ENCODE data around the gene LRRC74A.

LRRC74A gene

GRCh38 chr14:76826122-76826521 is at the start of gene LRRC74A:
TSS of gene LRRC74A (plus strand) at chr14:76826408. CDS start at chr14:76826698, 290 bp downstream.
- no peak within 1 kb of the TSS for H3K4me3 ChIP-seq (ENCODE audit: low read depth, low read length)
- DNase-seq (ENCODE audit: low read depth) = no peak
- TF ChIP-seq CTCF (IDR thresholded peaks at IDR 0.05; ENCODE audit: control insufficient read depth, extremely low read depth, insufficient read depth) = no peak

GRCh38 chr14:76776428-76777251 is 49.6 kb upstream of the LRRC74A start:
- H3K4me3 ChIP-seq (ENCODE audit: low read depth, low read length) = no peak overlapping the region
- DNase-seq (ENCODE audit: low read depth) = no peak
- no peak for TF ChIP-seq CTCF (IDR thresholded peaks at IDR 0.05; ENCODE audit: control insufficient read depth, extremely low read depth, insufficient read depth)

- no peak for DNase-seq (ENCODE audit: low read depth)
- no peak overlapping the region for H3K4me3 ChIP-seq (ENCODE audit: low read depth, low read length)
- no peak for TF ChIP-seq CTCF (IDR thresholded peaks at IDR 0.05; ENCODE audit: control insufficient read depth, extremely low read depth, insufficient read depth)
Observed at GRCh38 chr14:76777721-76778120, 48.5 kb upstream of the LRRC74A start.

GRCh38 chr14:76778546-76779215 is 47.5 kb upstream of the LRRC74A start:
- no peak for DNase-seq (ENCODE audit: low read depth)
- H3K4me3 ChIP-seq (ENCODE audit: low read depth, low read length) = no peak overlapping the region
- no peak for TF ChIP-seq CTCF (IDR thresholded peaks at IDR 0.05; ENCODE audit: control insufficient read depth, extremely low read depth, insufficient read depth)

- TF ChIP-seq CTCF (IDR thresholded peaks at IDR 0.05; ENCODE audit: control insufficient read depth, extremely low read depth, insufficient read depth) = no peak
- no peak for DNase-seq (ENCODE audit: low read depth)
Observed at GRCh38 chr14:76779221-76780057, 46.8 kb upstream of the LRRC74A start.

GRCh38 chr14:76780058-76780345 is 46.2 kb upstream of the LRRC74A start:
- H3K4me3 ChIP-seq (ENCODE audit: low read depth, low read length) = no peak overlapping the region
- no peak for TF ChIP-seq CTCF (IDR thresholded peaks at IDR 0.05; ENCODE audit: control insufficient read depth, extremely low read depth, insufficient read depth)

More at GRCh38 chr14:76779221-76780057, 46.8 kb upstream of the LRRC74A start:
- no peak overlapping the region for H3K4me3 ChIP-seq (ENCODE audit: low read depth, low read length)

More at GRCh38 chr14:76780058-76780345, 46.2 kb upstream of the LRRC74A start:
- DNase-seq (ENCODE audit: low read depth) = no peak

Measured in LNCaP clone FGC (cell line).